SHP77 (cell line): ENCODE measurements around the gene KLF6.

Source experiments
- DNase-seq, 2 experiments: peaks; one replicate each; lab custom pipeline; 2025; lab: John Stamatoyannopoulos, UW

Gene KLF6

GRCh38 chr10:3787816-3788215 lies 2.8 kb upstream of the KLF6 start:
- DNase-seq = no peak

- DNase-seq = no peak
These were observed 2.0 kb upstream of the KLF6 start for GRCh38 chr10:3787016-3787400.

- no peak for DNase-seq
These were observed 1.4 kb upstream of the KLF6 start for GRCh38 chr10:3786295-3787015.

- peak in 1 of 2 experiments; percentile 15 for DNase-seq
These were observed 852 bp upstream of the KLF6 start for GRCh38 chr10:3785851-3786271.

GRCh38 chr10:3785251-3785850 lies 342 bp upstream of the KLF6 start:
- peak; percentile 90 to 93 for DNase-seq

GRCh38 chr10:3783682-3784432 lies 1.2 kb downstream of the KLF6 start:
- DNase-seq = peak in 1 of 2 experiments; percentile 27

- DNase-seq = peak in 1 of 2 experiments; percentile 45
These were observed 1.7 kb downstream of the KLF6 start for GRCh38 chr10:3783316-3783681.

GRCh38 chr10:3782451-3783315 lies 2.3 kb downstream of the KLF6 start:
- DNase-seq = peak in 1 of 2 experiments; percentile 6

GRCh38 chr10:3782146-3782450 lies 2.9 kb downstream of the KLF6 start:
- DNase-seq = no peak

- no peak for DNase-seq
These were observed 3.4 kb downstream of the KLF6 start for GRCh38 chr10:3781468-3782145.

GRCh38 chr10:3780771-3781467 lies 4.1 kb downstream of the KLF6 start:
- DNase-seq = no peak

- DNase-seq = no peak
These were observed 4.8 kb downstream of the KLF6 start for GRCh38 chr10:3780021-3780770.

- DNase-seq = no peak
These were observed 5.8 kb downstream of the KLF6 start for GRCh38 chr10:3779158-3779741.

- no peak for DNase-seq
These were observed 6.3 kb downstream of the KLF6 start for GRCh38 chr10:3778692-3779157.

GRCh38 chr10:3777981-3778691 lies 6.9 kb downstream of the KLF6 start:
- no peak for DNase-seq

GRCh38 chr10:3776796-3777571 lies 8.0 kb downstream of the KLF6 start:
- peak in 1 of 2 experiments; percentile 4 for DNase-seq

- DNase-seq = no peak
These were observed 9.1 kb downstream of the KLF6 start for GRCh38 chr10:3775696-3776551.
